A549 treated with AZD9567 at 1 μM for 4 hours (cell line): Measurements from ENCODE around the gene BLOC1S3. TPM values are rescaled to one million over a fixed set of nuclear protein-coding genes. Genes with fewer than 3 reads are reported as not detected.

Experiments used
- total RNA-seq: library from RNA; stranded (reverse); fragments of 200-300 nt; extraction: Qiagen RNA extraction; gene quantifications from 5 replicates; pipeline ENCODE4 v1.2.3, GENCODE V29; 2022; ENCODE audit not compliant: insufficient read depth

Gene BLOC1S3, protein sequence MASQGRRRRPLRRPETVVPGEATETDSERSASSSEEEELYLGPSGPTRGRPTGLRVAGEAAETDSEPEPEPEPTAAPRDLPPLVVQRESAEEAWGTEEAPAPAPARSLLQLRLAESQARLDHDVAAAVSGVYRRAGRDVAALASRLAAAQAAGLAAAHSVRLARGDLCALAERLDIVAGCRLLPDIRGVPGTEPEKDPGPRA
- total RNA-seq, result 18.7 to 23.9 TPM (median 21.8 TPM) in 5 replicates

DNA sequence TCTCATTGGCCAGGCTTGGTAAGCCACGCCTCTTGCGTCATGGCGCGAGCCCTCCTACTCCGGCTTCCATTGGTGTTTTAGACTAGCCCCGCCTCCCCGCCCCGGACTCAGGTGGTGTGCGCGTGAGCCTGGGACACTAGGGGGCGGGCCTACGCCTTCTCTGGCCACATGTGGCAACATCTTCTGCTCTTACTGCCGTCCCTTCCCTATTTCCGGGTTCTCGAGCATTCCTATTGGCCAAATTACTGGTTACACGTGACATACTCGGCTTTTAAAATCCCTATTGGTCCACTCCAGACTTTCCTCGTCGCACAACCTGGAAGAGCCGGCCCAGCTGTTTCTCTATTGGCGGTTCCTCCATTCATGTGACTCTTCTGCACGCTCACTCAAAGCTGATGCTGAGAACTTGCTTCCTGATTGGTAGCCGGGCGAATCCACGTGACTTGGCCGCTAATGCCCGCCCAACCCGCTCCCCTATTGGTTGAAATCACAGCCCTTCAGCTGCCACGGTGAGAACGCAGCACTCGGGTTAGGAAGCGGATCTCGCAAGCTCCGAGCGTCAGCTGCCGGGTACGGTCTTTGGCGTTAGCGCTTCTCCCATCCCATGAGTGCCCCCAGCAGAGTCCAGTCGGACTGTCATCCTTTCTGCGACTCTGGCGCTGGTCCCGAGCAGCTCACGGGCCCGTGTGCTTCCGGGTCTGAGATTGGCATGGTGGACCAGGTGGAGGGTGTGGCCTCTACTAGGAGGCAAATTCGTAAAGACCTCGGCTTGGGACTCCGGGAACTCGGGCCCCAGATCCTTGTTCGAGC is at the start of gene BLOC1S3:
Gene BLOC1S3, plus strand, starts transcription at position 523 of the 810 bp plus-strand sequence. CDS start 513 bp downstream, outside the sequence.

DNA sequence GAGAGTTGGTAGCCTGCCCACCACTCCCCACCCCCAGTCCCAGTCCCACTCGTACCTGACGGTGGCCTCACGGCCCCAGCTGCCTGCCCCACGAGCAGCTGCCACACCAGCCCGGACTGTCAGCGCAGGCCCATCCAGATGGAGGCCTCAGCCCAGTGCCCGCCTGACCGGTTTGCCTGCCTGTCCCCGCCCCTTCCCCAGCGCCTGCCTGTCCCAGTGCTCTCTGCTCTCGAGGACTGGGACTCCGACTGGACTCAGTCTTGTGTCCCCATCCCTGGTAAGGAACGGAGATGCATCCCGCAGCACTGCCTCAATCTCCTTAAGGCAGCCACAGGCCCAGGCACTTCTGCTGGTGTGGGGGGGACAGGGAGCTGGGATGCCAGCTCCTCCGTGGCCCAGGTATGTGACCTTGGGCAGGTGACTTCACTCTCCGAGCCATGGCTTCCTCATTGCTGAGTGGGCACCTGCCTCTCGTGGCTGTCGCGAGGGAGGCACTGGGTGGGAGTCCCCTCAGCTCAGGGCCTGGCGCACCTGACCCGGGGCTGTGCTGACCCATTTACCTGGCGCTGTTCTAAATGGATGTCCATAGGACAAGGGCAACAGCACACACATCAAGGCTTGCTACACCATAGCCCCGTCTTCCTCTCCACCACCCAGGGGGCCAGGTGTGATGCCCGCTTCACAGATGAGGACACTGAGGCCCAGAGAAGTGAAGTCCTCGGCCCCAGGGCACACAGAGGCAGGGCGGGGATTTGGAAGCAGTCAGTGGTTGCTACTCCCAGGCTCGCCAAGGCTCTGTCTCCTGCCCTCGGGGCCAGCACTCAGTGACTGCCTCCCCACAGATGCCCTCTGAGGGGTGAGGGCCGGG is 17.5 kb upstream of the BLOC1S3 start, which contains the start of gene NKPD1:
Gene NKPD1, minus strand, starts transcription at position 113 of the 868 bp plus-strand sequence. CDS start 832 bp downstream, outside the sequence.

DNA sequence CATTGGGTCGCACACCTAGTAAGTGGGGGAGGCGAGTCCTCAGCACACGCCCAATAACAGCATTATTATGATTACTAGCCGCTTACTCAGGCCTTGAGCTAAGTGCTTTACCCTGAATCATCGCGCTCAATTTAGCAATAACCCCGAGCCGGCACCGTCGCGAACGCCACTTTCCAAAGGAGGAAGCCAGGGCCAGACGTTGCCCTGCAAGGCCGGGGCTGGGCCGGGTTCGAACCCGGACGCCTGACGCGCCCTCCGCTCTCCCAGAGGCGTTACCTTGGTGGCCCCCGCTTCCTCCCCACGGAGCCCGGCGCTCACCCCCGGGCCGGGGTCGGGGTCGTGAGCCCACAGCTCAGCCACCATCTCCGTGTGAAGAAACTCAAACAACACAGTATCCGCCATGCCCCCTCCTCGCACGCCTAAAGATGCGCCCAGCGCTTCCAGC is 745 bp upstream of the BLOC1S3 start, which contains the start of gene TRAPPC6A:
Gene TRAPPC6A, minus strand, starts transcription at position 421 of the 445 bp plus-strand sequence. Its CDS starts 19 bp downstream, at position 402.

Other genes starting within 250 kb of the BLOC1S3 start
- not detected in 5 replicates for gene APOC4, start 236.5 kb upstream of the BLOC1S3 start, total RNA-seq
- gene APOC2, start 232.7 kb upstream of the BLOC1S3 start, total RNA-seq, result not detected in 5 replicates
- 149 to 198 TPM (median 172 TPM) in 5 replicates for gene CLPTM1, start 223.4 kb upstream of the BLOC1S3 start, total RNA-seq
- gene RELB, start 177.3 kb upstream of the BLOC1S3 start, total RNA-seq, result 18.2 to 47.3 TPM (median 36.6 TPM) in 5 replicates
- gene CLASRP, start 139.7 kb upstream of the BLOC1S3 start, total RNA-seq, result 32.1 to 79.8 TPM (median 76.7 TPM) in 5 replicates
- gene ZNF296, start 102.3 kb upstream of the BLOC1S3 start, total RNA-seq, result 14.1 to 18.2 TPM (median 16.0 TPM) in 5 replicates
- 88.7 to 119 TPM (median 100 TPM) in 5 replicates for gene GEMIN7, start 99.5 kb upstream of the BLOC1S3 start, total RNA-seq
- gene PPP1R37, start 85.6 kb upstream of the BLOC1S3 start, total RNA-seq, result 16.0 to 39.6 TPM (median 38.4 TPM) in 5 replicates
- gene NKPD1, start 17.8 kb upstream of the BLOC1S3 start, total RNA-seq, result 0.28 to 0.40 TPM (median 0.35 TPM) in 4 of 5 replicates, not detected in the other
- gene TRAPPC6A, start 547 bp upstream of the BLOC1S3 start, total RNA-seq, result 35.3 to 48.3 TPM (median 43.4 TPM) in 5 replicates
- gene EXOC3L2, start 66.6 kb downstream of the BLOC1S3 start, total RNA-seq, result 1.2 to 2.0 TPM (median 1.6 TPM) in 4 of 5 replicates, not detected in the other
- gene MARK4, start 72.5 kb downstream of the BLOC1S3 start, total RNA-seq, result 6.2 to 9.4 TPM (median 7.8 TPM) in 5 replicates
- 0.05 to 0.07 TPM in 2 of 5 replicates, not detected in the others for gene CKM, start 144.1 kb downstream of the BLOC1S3 start, total RNA-seq
- gene KLC3, start 162.0 kb downstream of the BLOC1S3 start, total RNA-seq, result 0.87 to 1.3 TPM (median 0.91 TPM) in 4 of 5 replicates, not detected in the other
- 11.4 to 14.4 TPM (median 14.2 TPM) in 5 replicates for gene ERCC2, start 191.8 kb downstream of the BLOC1S3 start, total RNA-seq
- gene PPP1R13L, start 226.3 kb downstream of the BLOC1S3 start, total RNA-seq, result 19.0 to 37.6 TPM (median 35.5 TPM) in 5 replicates
- 47.1 to 57.7 TPM (median 51.3 TPM) in 5 replicates for gene POLR1G, start 227.9 kb downstream of the BLOC1S3 start, total RNA-seq
- 139 to 171 TPM (median 165 TPM) in 5 replicates for gene ERCC1, start 245.1 kb downstream of the BLOC1S3 start, total RNA-seq